Stimulated activated CD8-positive, alpha-beta memory T cell treated with anti-CD3 and anti-CD28 coated beads, Interleukin-7, amount 100 ng/mL, for 24 hours (primary cell): Measurements from ENCODE around the gene RASAL1.
"Not testable (repeated sequence)": the region's sequence is repeated elsewhere in the genome, so short reads cannot be mapped to it uniquely, and the experiment has no call there.

ENCODE experiments used
- DNase-seq: peaks from one replicate; pipeline ENCODE4 v3.0.0-alpha.2; 2020; ENCODE audit warnings: low read depth

The RASAL1 gene

GRCh38 chr12:113142173-113142885, 6.8 kb upstream of the RASAL1 start:
- no peak for DNase-seq

- not testable (repeated sequence) for DNase-seq
These were observed 6.2 kb upstream of the RASAL1 start for GRCh38 chr12:113141716-113142115.

DNA sequence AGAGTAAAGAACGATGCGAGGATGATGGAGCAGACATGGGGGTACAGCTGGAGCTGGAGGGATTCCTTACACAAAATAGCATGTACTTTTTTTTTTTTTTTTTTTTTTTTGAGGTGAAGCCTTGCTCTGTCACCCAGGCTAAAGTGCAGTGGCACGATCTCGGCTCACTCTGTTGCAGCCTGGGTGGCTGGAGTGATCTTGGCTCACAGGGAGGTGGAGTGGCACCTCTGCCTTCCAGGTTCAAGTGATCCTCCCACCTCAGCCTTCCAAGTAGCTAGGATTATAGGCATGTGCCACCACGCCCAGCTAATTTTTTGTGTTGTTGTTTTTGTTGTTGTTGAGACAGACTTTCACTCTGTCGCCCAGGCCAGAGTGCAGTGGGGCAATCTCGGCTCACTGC, 5.1 kb upstream of the RASAL1 start:
- DNase-seq: no peak

DNA sequence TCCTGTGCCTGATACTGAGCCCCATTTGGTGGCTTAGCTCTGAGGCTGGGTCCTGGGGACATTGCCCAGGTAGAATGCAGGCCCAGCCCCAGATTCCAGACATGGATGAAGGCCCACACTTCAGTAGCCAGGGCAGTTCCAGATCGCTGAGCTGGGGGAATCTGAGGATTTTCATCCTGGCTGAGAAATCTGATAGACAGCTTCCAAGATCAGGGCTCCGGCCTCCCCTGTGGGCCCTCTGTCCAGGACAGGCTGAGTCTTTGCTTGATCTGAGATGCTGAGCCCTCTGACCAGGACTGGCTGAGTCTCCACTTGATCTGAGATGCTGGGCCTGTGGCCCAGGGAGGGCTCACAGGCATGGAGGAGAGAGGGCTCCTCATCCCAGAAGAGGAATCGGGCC, 3.3 kb upstream of the RASAL1 start:
- no peak for DNase-seq

GRCh38 chr12:113137861-113138783, 2.6 kb upstream of the RASAL1 start:
- no peak for DNase-seq

- no peak for DNase-seq
These were observed 1.5 kb upstream of the RASAL1 start for GRCh38 chr12:113136990-113137511.

DNA sequence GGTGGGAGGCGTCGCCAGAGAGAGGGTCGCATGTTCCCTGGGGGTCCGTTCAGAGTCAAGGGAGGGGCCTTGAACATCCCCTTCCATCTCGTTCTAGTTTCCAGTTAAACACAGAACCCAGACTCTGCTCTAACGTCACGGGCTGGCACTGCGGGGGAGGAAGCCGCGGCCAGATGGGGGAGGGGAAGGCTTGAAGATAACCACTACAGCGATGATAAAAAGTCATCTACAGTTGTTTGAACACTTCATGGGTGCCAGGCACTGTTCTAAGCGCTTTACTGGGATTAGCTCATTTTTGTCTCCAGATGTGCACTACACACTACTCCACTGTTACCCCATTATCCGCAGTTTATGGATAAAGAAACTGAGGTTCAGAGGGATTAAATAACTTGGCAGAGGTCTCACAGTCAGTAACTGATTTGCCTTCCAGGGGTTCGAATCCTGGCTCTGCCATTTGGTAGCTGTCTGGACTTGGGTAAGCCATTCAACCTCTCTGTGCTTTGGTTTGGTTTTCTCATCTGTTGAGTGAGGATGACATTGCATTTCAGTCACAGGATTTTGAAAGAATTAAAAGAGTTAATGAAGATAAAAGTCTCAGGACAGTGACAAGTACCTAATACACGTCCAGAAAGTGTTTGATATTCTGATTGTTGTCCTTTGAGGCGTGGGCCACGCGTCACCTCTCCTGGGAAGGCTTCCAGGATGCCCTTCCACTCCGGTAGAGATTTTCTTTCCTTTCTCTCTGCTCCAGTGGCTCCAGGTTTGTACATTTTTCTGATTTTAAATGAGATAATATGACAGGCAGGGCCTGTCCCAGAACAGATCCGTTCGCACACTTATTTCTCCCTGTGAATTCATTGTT, 798 bp upstream of the RASAL1 start:
- DNase-seq: peak; percentile 19

DNA sequence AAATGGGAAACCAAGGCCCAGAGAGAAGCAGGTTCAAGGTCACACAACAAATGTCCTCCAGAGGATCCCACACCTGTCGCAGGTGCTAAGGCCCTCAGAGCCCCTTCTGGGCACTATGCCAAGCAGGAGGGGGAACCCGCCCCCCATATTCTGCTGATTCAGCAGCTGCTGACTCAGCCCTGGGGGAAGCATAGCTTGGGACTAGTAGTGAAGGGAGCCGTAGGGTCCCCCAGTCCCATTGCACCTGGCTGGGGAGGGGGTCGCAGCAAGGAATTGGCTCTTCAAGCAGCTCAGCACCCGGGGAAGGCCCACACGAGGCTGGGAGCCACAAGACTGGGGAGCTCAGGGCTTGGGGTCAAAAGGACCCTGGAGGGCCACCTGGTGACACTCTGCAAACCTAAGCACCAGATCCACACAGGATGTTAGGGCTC, 1.0 kb downstream of the RASAL1 start:
- DNase-seq: no peak

GRCh38 chr12:113134071-113134470, 1.5 kb downstream of the RASAL1 start:
- DNase-seq: no peak

DNA sequence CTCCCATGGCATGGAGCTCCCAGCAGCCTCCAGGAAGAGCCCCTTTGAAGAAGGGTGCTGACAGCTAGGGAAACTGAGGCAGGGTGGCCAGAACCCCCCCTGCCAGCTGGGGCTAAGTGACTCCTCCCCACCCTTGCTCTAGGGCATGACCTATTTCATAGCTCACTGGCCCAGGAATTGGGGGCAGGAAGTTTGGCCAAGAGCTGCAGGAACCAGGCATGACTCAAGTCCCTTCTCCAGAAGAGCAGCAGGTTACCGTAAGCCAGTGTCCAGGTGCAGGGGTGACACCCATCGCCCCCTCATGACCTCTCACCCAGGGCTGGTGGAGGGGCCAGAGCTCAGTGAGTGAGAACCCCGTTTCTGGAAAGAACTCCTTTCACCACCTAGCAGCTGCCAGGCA, 1.9 kb downstream of the RASAL1 start:
- DNase-seq: no peak

DNA sequence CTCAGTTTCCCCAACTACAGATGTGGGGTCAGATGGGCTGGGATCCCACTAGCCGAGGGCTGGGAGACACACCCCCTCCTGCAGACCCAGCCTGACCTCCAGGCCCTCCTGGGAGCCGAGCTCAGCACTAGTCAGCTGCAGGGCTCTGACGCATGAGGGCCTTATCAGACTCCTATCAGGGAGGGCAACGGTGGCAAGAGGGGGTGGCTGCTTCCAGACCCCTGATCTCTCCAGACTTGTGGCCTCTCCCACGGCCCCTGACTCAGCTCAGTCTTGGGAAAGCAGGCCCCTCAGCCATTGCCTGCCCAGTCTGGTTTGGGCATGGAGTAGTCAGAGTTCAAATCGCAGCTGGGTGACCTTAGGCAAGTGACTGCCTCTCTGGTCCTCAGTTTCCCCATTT, 2.5 kb downstream of the RASAL1 start:
- no peak for DNase-seq

DNA sequence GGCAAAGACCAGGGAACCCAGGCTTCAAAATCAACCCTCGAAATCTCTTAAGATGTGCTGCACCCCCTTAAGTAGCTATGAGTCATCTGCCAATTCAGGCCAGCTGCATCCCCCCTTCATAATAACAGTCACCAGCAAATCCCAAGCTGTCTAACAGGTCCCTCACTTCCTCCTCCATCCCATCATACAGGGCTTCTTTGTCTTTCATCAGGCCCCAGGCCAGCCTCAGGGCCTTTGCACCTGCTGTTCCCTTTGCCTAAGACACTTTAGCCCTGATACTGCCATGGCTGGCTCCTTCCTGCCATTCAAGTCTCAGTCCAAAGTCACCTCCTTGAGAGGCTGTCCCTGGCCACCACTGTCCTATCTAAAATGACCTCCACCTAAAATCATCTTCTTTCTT, 4.0 kb downstream of the RASAL1 start:
- DNase-seq: no peak

DNA sequence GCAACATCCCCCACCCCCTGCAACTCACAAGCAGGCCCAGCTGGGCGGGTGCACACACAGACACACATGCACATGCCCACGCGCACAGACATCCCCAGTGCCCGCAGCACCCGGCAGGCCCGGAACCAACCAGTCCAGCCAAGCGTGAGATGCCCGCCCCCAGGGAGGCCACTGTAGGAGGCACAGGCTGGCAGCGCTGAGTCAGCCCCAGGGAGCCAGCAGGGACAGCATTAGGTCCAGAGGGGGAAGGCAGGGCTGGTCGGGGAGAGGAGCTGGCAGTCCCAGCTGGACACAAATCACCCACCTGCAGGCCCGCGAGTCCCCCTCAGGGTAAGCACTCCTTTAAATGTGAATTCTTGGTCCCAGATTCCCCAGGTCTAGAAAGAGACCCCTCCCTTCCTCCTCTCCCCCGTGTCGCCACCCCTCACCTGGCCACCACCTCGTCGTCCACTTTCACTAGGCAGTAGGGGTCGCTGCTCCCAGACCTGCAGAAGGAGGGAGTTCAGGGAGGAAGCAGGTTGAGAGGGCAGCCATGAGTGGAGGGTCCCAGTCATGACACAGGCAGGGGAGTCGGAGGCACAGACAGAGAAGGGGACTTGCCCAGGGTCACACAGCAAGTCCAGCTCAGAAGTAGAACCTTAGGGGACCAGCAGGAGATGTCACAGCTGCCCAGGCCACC, 5.0 kb downstream of the RASAL1 start:
- no peak for DNase-seq

- no peak for DNase-seq
These were observed 5.7 kb downstream of the RASAL1 start for GRCh38 chr12:113129664-113130456.

DNA sequence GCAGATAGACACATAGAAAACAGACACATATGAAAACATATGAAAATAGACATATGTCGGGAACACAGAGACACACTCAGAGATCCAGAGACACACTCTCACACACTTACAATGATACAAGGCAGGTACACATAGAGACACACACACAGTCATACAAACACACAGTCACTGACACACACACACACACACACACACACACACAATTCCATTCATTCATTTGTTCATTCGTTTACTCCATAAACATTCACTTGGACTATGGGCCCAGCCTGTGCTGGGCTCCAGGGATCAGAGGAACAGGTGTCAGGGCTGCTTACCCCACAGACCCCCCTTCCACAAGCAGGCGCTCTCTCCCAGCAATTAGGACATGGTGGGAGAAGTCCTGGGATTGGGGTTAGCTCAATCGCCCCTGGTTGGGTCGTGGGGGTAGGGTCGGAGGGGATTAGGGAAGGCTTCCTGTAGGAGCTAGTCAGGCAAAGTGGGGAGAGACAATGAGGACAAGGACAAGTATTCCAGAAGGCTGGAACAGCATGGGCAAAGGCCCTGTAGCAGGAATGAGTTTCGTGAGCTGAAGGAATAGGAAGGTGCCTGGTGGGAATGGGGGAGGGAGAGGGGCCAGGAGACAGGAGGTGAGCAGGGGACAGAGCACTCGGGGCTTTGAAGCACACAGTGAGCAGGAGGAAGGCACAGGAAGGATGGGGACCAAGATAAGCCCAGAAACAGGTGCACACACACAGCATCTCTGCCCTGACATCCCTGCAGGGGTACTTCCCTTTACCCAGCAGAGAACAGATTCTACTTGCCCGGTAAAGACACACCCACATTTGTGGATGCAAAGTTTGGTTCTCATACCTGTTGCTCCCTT, 6.5 kb downstream of the RASAL1 start:
- DNase-seq: no peak

DNA sequence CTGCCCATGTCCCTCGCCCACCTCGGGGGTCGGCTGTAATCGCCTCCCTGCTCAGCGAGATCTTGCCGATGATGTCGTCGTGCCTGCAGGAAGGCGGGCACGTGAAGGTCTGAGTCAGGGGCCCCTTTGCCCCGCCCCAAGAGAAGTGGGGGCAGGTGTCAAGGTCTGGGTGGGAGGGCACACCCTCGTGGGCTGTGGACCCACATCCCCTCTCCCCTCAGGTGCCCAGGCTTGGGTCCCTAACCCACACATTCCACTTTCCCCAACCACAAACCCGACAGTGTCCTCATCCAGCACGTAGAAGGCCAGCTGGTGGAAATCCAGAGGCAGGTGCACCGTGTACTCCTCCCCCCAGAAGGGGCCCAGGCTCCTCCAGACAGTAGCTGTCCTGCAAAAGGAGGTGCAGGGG, 7.8 kb downstream of the RASAL1 start:
- no peak for DNase-seq

DNA sequence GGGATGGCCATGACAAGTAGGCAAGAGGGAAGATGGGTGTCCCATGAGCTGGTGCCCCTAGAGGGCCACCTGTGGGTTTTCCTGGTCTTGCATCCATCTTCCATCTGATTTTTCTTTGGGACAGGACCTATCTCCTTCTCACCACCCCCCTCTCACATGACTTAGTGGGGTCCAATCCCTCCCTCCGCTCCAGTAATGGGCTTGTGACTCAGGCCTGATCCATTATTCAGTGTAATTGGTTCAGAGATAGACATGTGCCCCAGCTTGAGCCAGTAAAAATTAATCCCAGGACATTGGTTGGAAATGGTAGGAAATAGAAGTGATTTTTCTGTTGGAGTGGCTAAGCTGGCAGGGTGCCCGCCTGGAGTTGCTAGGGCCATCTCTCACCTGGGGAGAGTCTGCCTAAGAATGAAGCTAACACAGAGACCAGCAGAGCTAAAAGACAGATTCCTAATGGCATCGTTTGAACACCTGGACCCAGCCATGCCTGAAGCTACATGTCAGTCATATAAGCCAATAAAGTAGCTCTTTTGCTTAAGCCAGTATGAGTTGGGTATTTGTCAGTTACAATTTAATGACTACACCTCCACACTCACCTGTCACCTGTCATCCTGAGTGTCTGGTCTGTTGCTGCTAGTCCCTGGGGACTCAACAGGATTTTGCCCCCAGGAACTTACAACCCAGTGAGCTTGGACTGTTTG, 14.7 kb downstream of the RASAL1 start:
- DNase-seq: no peak

- no peak for DNase-seq
These were observed 15.4 kb downstream of the RASAL1 start for GRCh38 chr12:113119980-113120669.
